Medulla oblongata (tissue), 1 donor: ENCODE measurements around the gene MOGAT1.
"Not testable (repeated sequence)": the region's sequence is repeated elsewhere in the genome, so short reads cannot be mapped to it uniquely, and the experiment has no call there.

Experiments used
- DNase-seq: peaks from one replicate; pipeline ENCODE4 v3.0.0-alpha.2; 2015; ENCODE audit errors: extremely low spot score

Gene MOGAT1

GRCh38 chr2:222670191-222671038 is 1.0 kb upstream of the MOGAT1 start:
- no peak for DNase-seq

- no peak for DNase-seq
Measured at GRCh38 chr2:222672068-222672401, 577 bp downstream of the MOGAT1 start.

GRCh38 chr2:222673273-222673672 is 1.8 kb downstream of the MOGAT1 start:
- no peak for DNase-seq

GRCh38 chr2:222673883-222674282 is 2.4 kb downstream of the MOGAT1 start:
- DNase-seq, result no peak

GRCh38 chr2:222677981-222678380 is 6.5 kb downstream of the MOGAT1 start:
- no peak for DNase-seq

- DNase-seq, result no peak
Measured at GRCh38 chr2:222683805-222684204, 12.3 kb downstream of the MOGAT1 start.

GRCh38 chr2:222686086-222686750 is 14.8 kb downstream of the MOGAT1 start:
- no peak for DNase-seq

GRCh38 chr2:222688917-222689316 is 17.5 kb downstream of the MOGAT1 start:
- no peak for DNase-seq

GRCh38 chr2:222689322-222689721 is 17.9 kb downstream of the MOGAT1 start:
- no peak for DNase-seq

- DNase-seq, result peak; percentile 87
Measured at GRCh38 chr2:222690564-222691200, 19.2 kb downstream of the MOGAT1 start.

GRCh38 chr2:222693413-222693812 is 22.0 kb downstream of the MOGAT1 start:
- not testable (repeated sequence) for DNase-seq

GRCh38 chr2:222693837-222694236 is 22.4 kb downstream of the MOGAT1 start:
- DNase-seq, result no peak

GRCh38 chr2:222698276-222698675 is 26.8 kb downstream of the MOGAT1 start:
- DNase-seq, result no peak

GRCh38 chr2:222701233-222701632 is 29.8 kb downstream of the MOGAT1 start:
- no peak for DNase-seq

GRCh38 chr2:222701721-222702131 is 30.3 kb downstream of the MOGAT1 start:
- DNase-seq, result no peak

GRCh38 chr2:222703091-222703490 is 31.6 kb downstream of the MOGAT1 start:
- DNase-seq, result no peak

GRCh38 chr2:222703886-222704285 is 32.4 kb downstream of the MOGAT1 start:
- no peak for DNase-seq

- DNase-seq, result no peak
Measured at GRCh38 chr2:222706616-222707015, 35.2 kb downstream of the MOGAT1 start.

- DNase-seq, result no peak
Measured at GRCh38 chr2:222707102-222707688, 35.7 kb downstream of the MOGAT1 start.

- DNase-seq, result no peak
Measured at GRCh38 chr2:222707689-222708273, 36.3 kb downstream of the MOGAT1 start.

- DNase-seq, result peak; percentile 86
Measured at GRCh38 chr2:222708274-222708710, 36.8 kb downstream of the MOGAT1 start.
